ENCODE measurements around the gene ACACA.
A peak's percentile ranks its signal among the peaks of the same experiment; 100 is the strongest.

GRCh38 chr17:37273409-37274051 lies 133.1 kb downstream of the ACACA start:
- peak; percentile 41 for TF ChIP-seq POLR2AphosphoS5 (IDR thresholded peaks at IDR 0.05)
- TF ChIP-seq CTCF (IDR thresholded peaks at IDR 0.05), result no peak
